HG03342 (cell line): ENCODE data around the gene ZGLP1.
"Not testable (repeated sequence)": the region's sequence is repeated elsewhere in the genome, so short reads cannot be mapped to it uniquely, and the experiment has no call there.

ENCODE experiments used
- ATAC-seq: cut with Tn5 transposase; IDR thresholded peaks from one replicate; pipeline ENCODE4 v1.9.1; 2021; ENCODE audit warnings: mild to moderate bottlenecking, moderate library complexity; ENCODE audit not compliant: unreplicated experiment

Gene ZGLP1

GRCh38 chr19:10283301-10284064 is 26.1 kb downstream of the ZGLP1 start:
- no peak for ATAC-seq

- not testable (repeated sequence) for ATAC-seq
Measured at GRCh38 chr19:10282043-10282442, 27.6 kb downstream of the ZGLP1 start.

GRCh38 chr19:10279737-10280442 is 29.7 kb downstream of the ZGLP1 start:
- no peak for ATAC-seq

- no peak for ATAC-seq
Measured at GRCh38 chr19:10278935-10279334, 30.7 kb downstream of the ZGLP1 start.

GRCh38 chr19:10277795-10278589 is 31.6 kb downstream of the ZGLP1 start:
- ATAC-seq: no peak

- no peak for ATAC-seq
Measured at GRCh38 chr19:10274589-10274988, 35.0 kb downstream of the ZGLP1 start.

- peak; percentile 29 for ATAC-seq
Measured at GRCh38 chr19:10271543-10272086, 38.0 kb downstream of the ZGLP1 start.

GRCh38 chr19:10270616-10271394 is 38.8 kb downstream of the ZGLP1 start, which contains the start of gene ICAM1:
Gene ICAM1, plus strand, starts transcription at chr19:10271120. Its CDS starts 40 bp downstream, at chr19:10271160.
- peak; percentile 43 for ATAC-seq

GRCh38 chr19:10270180-10270615 is 39.4 kb downstream of the ZGLP1 start:
- ATAC-seq: no peak

- ATAC-seq: no peak
Measured at GRCh38 chr19:10269333-10270179, 40.1 kb downstream of the ZGLP1 start.

- no peak for ATAC-seq
Measured at GRCh38 chr19:10268071-10268470, 41.5 kb downstream of the ZGLP1 start.

GRCh38 chr19:10266706-10267105 is 42.9 kb downstream of the ZGLP1 start:
- no peak for ATAC-seq

- ATAC-seq: no peak
Measured at GRCh38 chr19:10262771-10263170, 46.8 kb downstream of the ZGLP1 start.

- ATAC-seq: no peak
Measured at GRCh38 chr19:10260141-10260584, 49.5 kb downstream of the ZGLP1 start.

GRCh38 chr19:10259162-10259905 is 50.3 kb downstream of the ZGLP1 start:
- ATAC-seq: no peak

GRCh38 chr19:10258080-10258710 is 51.4 kb downstream of the ZGLP1 start:
- ATAC-seq: no peak

- ATAC-seq: no peak
Measured at GRCh38 chr19:10256970-10257615, 52.5 kb downstream of the ZGLP1 start.

GRCh38 chr19:10256551-10256950 is 53.1 kb downstream of the ZGLP1 start:
- ATAC-seq: no peak
